Head of caudate nucleus (tissue), 42 donors: ENCODE results near the gene CTSL.
A peak's percentile ranks its signal among the peaks of the same experiment; 100 is the strongest.

Experiments used
- DNase-seq, 42 donors: peaks; one replicate each; pipeline versions ENCODE4 v3.0.0 to v3.0.0-alpha.2; 2020 to 2021; ENCODE audit warnings: mixed read lengths in 7 of 42
- intact Hi-C: fragments of 100-400 bp; cut with DNase I; formaldehyde crosslinking; loops from one replicate; pipeline ENCODE4 v1.15.0; 2022

The CTSL gene

DNA sequence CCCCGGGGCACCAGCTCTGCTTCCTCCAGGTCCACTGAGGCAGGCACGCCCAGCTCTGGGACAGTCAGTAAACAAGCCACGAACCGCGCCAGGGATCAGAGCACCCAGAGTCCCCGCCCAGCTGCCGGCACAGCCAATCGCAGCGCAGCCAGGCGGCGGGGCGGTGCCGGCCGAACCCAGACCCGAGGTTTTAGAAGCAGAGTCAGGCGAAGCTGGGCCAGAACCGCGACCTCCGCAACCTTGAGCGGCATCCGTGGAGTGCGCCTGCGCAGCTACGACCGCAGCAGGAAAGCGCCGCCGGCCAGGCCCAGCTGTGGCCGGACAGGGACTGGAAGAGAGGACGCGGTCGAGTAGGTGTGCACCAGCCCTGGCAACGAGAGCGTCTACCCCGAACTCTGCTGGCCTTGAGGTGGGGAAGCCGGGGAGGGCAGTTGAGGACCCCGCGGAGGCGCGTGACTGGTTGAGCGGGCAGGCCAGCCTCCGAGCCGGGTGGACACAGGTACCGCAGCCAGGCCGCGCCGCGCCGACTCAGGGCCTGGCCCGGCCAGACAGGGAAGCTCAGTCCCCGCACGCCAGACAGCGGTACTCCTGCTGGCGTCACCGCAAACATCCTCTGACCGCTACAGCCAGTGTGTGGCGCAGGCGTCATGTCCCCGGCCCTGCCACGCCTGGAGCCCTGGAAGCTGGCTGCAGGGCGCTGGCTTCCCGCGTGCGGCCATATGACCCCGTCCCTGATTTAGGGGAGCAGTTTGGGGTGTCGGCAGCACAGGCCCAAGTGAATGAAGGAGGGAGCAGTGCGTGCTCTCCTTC lies at the start of gene CTSL:
Gene CTSL (plus strand): TSS at position 220 of the 810 bp plus-strand sequence. CDS start 1,485 bp downstream, outside the sequence.
- intact Hi-C loops = loop anchor here (10.0 kb wide), 1 partner anchor 249 kb away; the partner anchor contains the start of gene CDK20
- DNase-seq = peak; percentile 92 to 99 (median 96)

DNA sequence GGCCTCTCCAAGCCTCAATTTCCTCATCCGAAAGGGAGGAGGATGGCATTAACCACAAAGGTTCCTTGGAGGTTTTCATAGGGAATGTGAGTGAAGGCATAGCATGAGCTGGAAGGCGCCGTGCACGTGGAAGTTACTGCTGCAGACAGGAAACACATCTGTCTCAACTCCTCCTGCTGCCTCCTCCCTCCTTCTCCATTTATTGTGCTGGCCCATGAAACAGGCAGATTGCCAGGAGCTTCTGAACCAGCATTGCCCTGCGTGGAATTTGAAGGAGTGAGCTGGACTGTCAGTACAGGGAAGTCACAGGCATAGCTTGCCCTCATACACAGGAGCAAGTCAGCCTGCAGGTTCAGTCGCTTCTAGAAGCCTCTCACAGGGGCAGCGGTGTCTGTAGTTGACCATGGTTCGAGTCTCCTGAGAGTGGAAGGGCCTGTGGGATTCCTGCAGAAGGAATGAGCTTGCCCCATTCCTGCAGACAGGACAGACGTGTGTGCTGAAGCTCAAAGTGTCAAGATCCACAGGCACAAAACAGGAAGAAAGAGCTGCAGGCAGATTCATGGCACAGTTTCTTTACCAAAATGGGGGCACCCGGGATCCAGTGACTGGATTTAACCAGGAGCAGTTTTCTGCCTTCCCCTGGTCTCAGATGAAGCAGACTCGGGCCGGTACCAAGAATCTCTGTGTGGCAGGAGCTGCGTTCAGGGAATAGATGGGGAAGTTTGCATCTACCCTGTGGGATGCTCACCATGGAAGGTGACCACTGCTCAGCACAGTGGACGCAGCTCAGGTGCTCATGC lies 48.7 kb upstream of the CTSL start:
- intact Hi-C loops = loop anchor here (5.0 kb wide), 1 partner anchor 135 kb away; no protein-coding TSS in a partner anchor
- peak in 5 of 42 donors; percentile 15 to 48 (median 30) for DNase-seq

- peak in 8 of 42 donors; percentile 30 to 67 (median 54) for DNase-seq
- intact Hi-C loops = loop anchor here (5.0 kb wide), 1 partner anchor 134 kb away; no protein-coding TSS in a partner anchor
Observed at GRCh38 chr9:87677776-87678587, 47.9 kb upstream of the CTSL start.

GRCh38 chr9:87678650-87679355 lies 47.1 kb upstream of the CTSL start:
- DNase-seq = peak in 40 of 42 donors; percentile 47 to 90 (median 72)
- intact Hi-C loops = loop anchor here (5.0 kb wide), 1 partner anchor 133 kb away; no protein-coding TSS in a partner anchor

GRCh38 chr9:87681271-87682061 lies 44.5 kb upstream of the CTSL start:
- intact Hi-C loops = no loop called here
- peak in 5 of 42 donors; percentile 5 to 34 (median 18) for DNase-seq

DNA sequence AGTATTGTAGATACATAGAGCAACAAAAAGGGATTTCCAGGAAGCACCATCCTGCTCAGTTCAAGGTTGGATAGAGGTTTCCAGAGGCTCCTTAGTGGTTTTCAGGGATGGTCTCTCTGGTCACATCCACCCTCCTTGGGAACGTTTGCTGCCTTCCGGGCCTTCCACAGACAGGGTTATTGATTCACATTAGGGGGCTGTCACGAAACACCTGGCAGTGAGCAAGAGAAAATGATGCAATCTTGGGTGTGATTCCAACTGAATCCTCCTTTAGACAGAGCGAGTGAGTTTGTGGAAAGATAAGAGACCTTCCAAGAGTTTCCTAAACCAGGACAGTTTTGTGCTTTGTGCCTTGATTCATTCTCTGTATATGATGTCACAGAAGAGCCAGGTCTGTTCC lies 43.8 kb upstream of the CTSL start:
- intact Hi-C loops = no loop called here
- peak in 3 of 42 donors; percentile 7 to 31 (median 23) for DNase-seq

- DNase-seq = peak in 1 of 42 donors; percentile 29
- intact Hi-C loops = no loop called here
Observed at GRCh38 chr9:87682618-87683017, 43.3 kb upstream of the CTSL start.

- peak in 4 of 42 donors; percentile 32 to 48 (median 38) for DNase-seq
- intact Hi-C loops = no loop called here
Observed at GRCh38 chr9:87683751-87684626, 41.9 kb upstream of the CTSL start.

DNA sequence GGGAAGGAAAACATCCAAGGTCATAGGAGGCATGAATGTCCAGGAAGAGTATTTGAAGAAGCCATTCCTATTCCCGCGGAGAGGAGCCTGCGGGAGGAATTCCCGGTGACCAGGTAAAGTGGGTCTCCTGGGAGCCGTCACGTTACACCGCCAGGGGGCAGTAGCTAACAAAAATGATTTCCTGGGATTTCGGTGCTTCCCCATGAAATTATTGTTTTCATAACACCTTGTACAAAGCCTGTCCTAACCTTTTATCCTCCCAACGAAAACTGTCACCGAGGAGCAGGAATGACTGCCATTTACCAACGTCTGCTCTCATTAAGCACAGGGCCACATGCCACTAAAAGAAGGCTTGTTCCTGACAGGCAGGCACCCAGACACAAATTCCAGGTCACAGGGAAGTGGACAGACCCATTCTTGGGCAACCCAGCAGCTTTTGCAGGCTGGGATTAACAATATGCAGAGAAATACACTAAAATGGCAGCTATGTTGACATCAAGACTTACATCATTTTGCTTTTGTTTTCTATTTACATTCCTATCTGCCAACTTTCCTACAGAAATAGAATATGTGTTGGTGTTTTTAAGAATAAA lies 41.2 kb upstream of the CTSL start:
- intact Hi-C loops = no loop called here
- peak in 39 of 42 donors; percentile 38 to 90 (median 74) for DNase-seq

GRCh38 chr9:87685441-87685840 lies 40.5 kb upstream of the CTSL start:
- DNase-seq = peak in 4 of 42 donors; percentile 25 to 41 (median 36)
- intact Hi-C loops = no loop called here

- peak in 24 of 42 donors; percentile 17 to 67 (median 45) for DNase-seq
- intact Hi-C loops = no loop called here
Observed at GRCh38 chr9:87685871-87686519, 39.9 kb upstream of the CTSL start.

DNA sequence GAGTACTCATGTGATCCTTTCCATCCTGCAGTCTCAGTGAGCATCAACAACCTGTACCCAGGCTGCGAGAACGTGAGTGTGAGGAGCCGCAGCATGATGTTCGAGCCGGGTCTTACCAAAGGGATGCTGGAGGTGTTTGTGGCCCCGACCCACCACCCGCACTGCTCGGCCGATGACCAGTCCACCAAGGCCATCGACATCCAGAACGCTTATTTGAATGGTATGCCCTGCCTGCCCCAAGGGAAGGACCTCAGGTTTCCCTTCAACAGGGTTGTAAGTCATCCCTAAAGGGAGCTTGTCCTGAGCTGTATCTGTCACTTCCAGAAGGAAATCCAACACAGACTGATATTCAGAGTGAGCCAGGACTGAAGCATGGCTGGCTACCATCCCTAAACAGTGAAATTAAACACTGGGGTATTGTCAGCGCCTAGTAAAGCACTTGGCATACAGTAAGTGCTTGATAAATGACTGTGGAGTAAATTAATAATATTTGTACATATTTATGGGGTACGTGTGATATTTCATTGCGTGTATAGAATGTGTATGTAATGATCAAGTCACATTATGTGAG lies 39.3 kb upstream of the CTSL start:
- DNase-seq = peak in 5 of 42 donors; percentile 33 to 45 (median 34)
- intact Hi-C loops = no loop called here

GRCh38 chr9:87687207-87687606 lies 38.7 kb upstream of the CTSL start:
- no peak for DNase-seq
- intact Hi-C loops = no loop called here

- DNase-seq = peak in 3 of 42 donors; percentile 2 to 29 (median 27)
- intact Hi-C loops = no loop called here
Observed at GRCh38 chr9:87694236-87694755, 31.6 kb upstream of the CTSL start.

- peak in 2 of 42 donors; percentile 2 to 32 for DNase-seq
- intact Hi-C loops = no loop called here
Observed at GRCh38 chr9:87695523-87695922, 30.4 kb upstream of the CTSL start.
